IMR-90 (cell line): ENCODE data around the gene GATA5. TPM values are rescaled to one million over a fixed set of nuclear protein-coding genes. Genes with fewer than 3 reads are reported as not detected.

Experiments
- ATAC-seq: fragments of 200-7000 bp; cut with Tn5 transposase; 2 replicates; pipeline ENCODE4 v1.9.1; 2020; ENCODE audit warnings: low read depth, mild to moderate bottlenecking, moderate library complexity
- BruUV-seq: library from RNA; stranded (reverse); fragments of 400-500 nt; replicated peaks from 2 replicates; lab custom pipeline; 2021; lab: Mats Ljungman, UMichigan
- CTCF ChIA-PET: fragments of 300-600 bp; formaldehyde crosslinking; extraction: SDS; loops from one replicate; lab custom pipeline; 2021; ENCODE audit warnings: antibody characterized with exemption; lab: Yijun Ruan, JAX
- POLR2A ChIA-PET: fragments of 300-600 bp; sonication (Branson Sonifier 250); formaldehyde crosslinking; loops from one replicate; lab custom pipeline; 2022; ENCODE audit warnings: antibody characterized with exemption; ENCODE audit not compliant: unreplicated experiment; lab: Charles Lee
- DNase-seq: peaks from one replicate; pipeline ENCODE4 v3.0.0; 2013
- H2AFZ ChIP-seq: replicated peaks from 2 replicates; pipeline ENCODE3; 2013; ENCODE audit warnings: low read length, mild to moderate bottlenecking; ENCODE audit not compliant: poor library complexity
- H2AK5ac ChIP-seq: 2 replicates; pipeline ENCODE4 v1.6.1; 2013; ENCODE audit warnings: low read depth, low read length, inconsistent platforms
- H2AK9ac ChIP-seq: replicated peaks from 2 replicates; pipeline ENCODE3; 2013; ENCODE audit warnings: mild to moderate bottlenecking, low read depth, low read length, moderate library complexity; ENCODE audit not compliant: poor library complexity
- H2BK120ac ChIP-seq: 2 replicates; pipeline ENCODE4 v1.6.1; 2013; ENCODE audit warnings: low read depth, low read length, inconsistent platforms
- H2BK15ac ChIP-seq: 3 replicates; pipeline ENCODE4 v1.6.1; 2013; ENCODE audit warnings: low read depth, low read length, inconsistent platforms
- H2BK20ac ChIP-seq: 2 replicates; pipeline ENCODE4 v1.6.1; 2013; ENCODE audit warnings: low read depth, mild to moderate bottlenecking, inconsistent platforms, low read length, moderate library complexity
- H2BK5ac ChIP-seq: 2 replicates; pipeline ENCODE4 v1.6.1; 2013; ENCODE audit warnings: mild to moderate bottlenecking, low read depth, low read length, inconsistent platforms; ENCODE audit not compliant: poor library complexity, severe bottlenecking
- H3K14ac ChIP-seq: replicated peaks from 2 replicates; pipeline ENCODE4 v1.6.1; 2013; ENCODE audit warnings: low read depth, low read length, inconsistent platforms
- H3K18ac ChIP-seq: 2 replicates; pipeline ENCODE4 v1.6.1; 2013; ENCODE audit warnings: low read depth, low read length, control low read depth
- H3K23ac ChIP-seq: 2 replicates; pipeline ENCODE4 v1.6.1; 2013; ENCODE audit warnings: low read depth, low read length, inconsistent platforms
- H3K27ac ChIP-seq: 2 replicates; pipeline ENCODE4 v1.5.1; 2013; ENCODE audit warnings: mild to moderate bottlenecking, control low read depth, low read length; ENCODE audit not compliant: insufficient read depth
- H3K27me3 ChIP-seq: 2 replicates; pipeline ENCODE4 v1.6.1; 2013; ENCODE audit warnings: low read length; ENCODE audit not compliant: control insufficient read depth, insufficient read depth
- H3K36me3 ChIP-seq: 2 replicates; pipeline ENCODE4 v1.6.1; 2013; ENCODE audit warnings: low read length, mixed read lengths; ENCODE audit not compliant: control insufficient read depth, insufficient read depth
- H3K4ac ChIP-seq: 2 replicates; pipeline ENCODE4 v1.6.1; 2013; ENCODE audit warnings: low read depth, low read length, inconsistent platforms
- H3K4me1 ChIP-seq: 2 replicates; pipeline ENCODE4 v1.6.1; 2013; ENCODE audit warnings: low read length, mixed read lengths; ENCODE audit not compliant: control insufficient read depth, insufficient read depth
- H3K4me2 ChIP-seq: 2 replicates; pipeline ENCODE4 v1.6.1; 2013; ENCODE audit warnings: low read depth, mild to moderate bottlenecking, control low read depth, low read length, moderate library complexity
- H3K4me3 ChIP-seq: 2 replicates; pipeline ENCODE4 v1.5.1; 2013; ENCODE audit warnings: low read depth, mild to moderate bottlenecking, control low read depth, low read length, moderate library complexity; ENCODE audit not compliant: insufficient read depth
- H3K56ac ChIP-seq: 2 replicates; pipeline ENCODE4 v1.6.1; 2013; ENCODE audit warnings: low read length, inconsistent platforms; ENCODE audit not compliant: insufficient read depth; ENCODE audit errors: extremely low read depth
- H3K79me1 ChIP-seq, 2 experiments: 2 replicates each; pipeline ENCODE4 v1.6.1; 2013; ENCODE audit warnings: low read length in 2 of 2, inconsistent platforms in 1 of 2, low read depth in 1 of 2
- H3K9ac ChIP-seq: 2 replicates; pipeline ENCODE4 v1.6.1; 2013; ENCODE audit warnings: low read depth, low read length, control low read depth
- H3K9me1 ChIP-seq: 2 replicates; pipeline ENCODE4 v1.6.1; 2013; ENCODE audit warnings: low read length, inconsistent platforms; ENCODE audit not compliant: insufficient read depth
- H3K9me3 ChIP-seq: 2 replicates; pipeline ENCODE4 v1.6.1; 2013; ENCODE audit warnings: low read length; ENCODE audit not compliant: control insufficient read depth, insufficient read depth
- H4K20me1 ChIP-seq: 2 replicates; pipeline ENCODE4 v1.6.1; 2013; ENCODE audit warnings: low read length, inconsistent platforms; ENCODE audit not compliant: insufficient read depth
- H4K5ac ChIP-seq: 2 replicates; pipeline ENCODE4 v1.6.1; 2013; ENCODE audit warnings: mild to moderate bottlenecking, low read depth, low read length, control low read depth
- H4K8ac ChIP-seq, 2 experiments: 2 replicates each; pipeline ENCODE4 v1.6.1; 2013; ENCODE audit warnings: low read depth in 2 of 2, low read length in 2 of 2, control low read depth in 1 of 2, inconsistent platforms in 1 of 2
- H4K91ac ChIP-seq: 2 replicates; pipeline ENCODE4 v1.6.1; 2013; ENCODE audit warnings: low read depth, low read length, inconsistent platforms; ENCODE audit not compliant: insufficient read depth
- BHLHE40 ChIP-seq: fragments of 150-350 bp; IDR thresholded peaks from 2 replicates; pipeline ENCODE4 v1.6.1; 2016; ENCODE audit warnings: mild to moderate bottlenecking, low read depth, low read length
- CEBPB ChIP-seq: IDR thresholded peaks from 2 replicates; pipeline ENCODE4 v1.6.1; 2012; ENCODE audit warnings: low read depth, low read length, improper control_type of control experiment
- CHD1 ChIP-seq: IDR thresholded peaks from 2 replicates; pipeline ENCODE4 v1.6.1; 2012; ENCODE audit warnings: low read depth, low read length, improper control_type of control experiment
- MAZ ChIP-seq: IDR thresholded peaks from 2 replicates; pipeline ENCODE4 v1.6.1; 2012; ENCODE audit warnings: low read depth, mild to moderate bottlenecking, low read length, improper control_type of control experiment, moderate library complexity, borderline replicate concordance
- MXI1 ChIP-seq: IDR thresholded peaks from 2 replicates; pipeline ENCODE4 v1.6.1; 2012; ENCODE audit warnings: low read depth, mild to moderate bottlenecking, low read length, moderate library complexity, borderline replicate concordance
- NFE2L2 ChIP-seq: fragments of 150-350 bp; IDR thresholded peaks from 2 replicates; pipeline ENCODE4 v1.6.1; 2016; ENCODE audit warnings: low read depth, mild to moderate bottlenecking, low read length
- WGBS, 2 experiments: methylation state at CpG; one replicate each; pipeline versions ENCODE4 v1.1.5 to v1.1.7; 2013; ENCODE audit warnings: missing lambda C conversion rate in 2 of 2; ENCODE audit not compliant: insufficient read length in 1 of 2; ENCODE audit errors: extremely low coverage in 2 of 2; 5-methylcytosine and 5-hydroxymethylcytosine counted together
- dilution Hi-C: fragments of 300-500 bp; cut with HindIII; formaldehyde crosslinking; loops from one replicate; pipeline ENCODE4 v1.14.3; 2018; ENCODE audit warnings: low sequenced_read_pairs; ENCODE audit not compliant: unreplicated experiment
- in situ Hi-C: fragments of 300-500 bp; cut with MboI; formaldehyde crosslinking; loops from 3 replicates; pipeline ENCODE4 v1.14.3; 2019; ENCODE audit warnings: low sequenced_read_pairs, inconsistent platforms, mixed read lengths
- intact Hi-C: fragments of 100-400 bp; cut with micrococcal nuclease; formaldehyde crosslinking; loops from 2 replicates; pipeline ENCODE4 v1.10.0; 2022
- polyA plus RNA-seq, 3 experiments: library from polyadenylated mRNA; depleted of rRNA; stranded (reverse); fragments of >200 nt; gene quantifications; 2 replicates each; pipeline ENCODE4 v1.2.3, GENCODE V29; 2012; ENCODE audit warnings: low replicate concordance in 1 of 3
- total RNA-seq: library from RNA; depleted of rRNA; stranded (reverse); fragments of >200 nt; gene quantifications from 2 replicates; pipeline ENCODE4 v1.2.3, GENCODE V29; 2012

Gene GATA5
- total and polyA plus RNA-seq, 2 of the 4 experiments (the other 2 are of a cell fraction) = not detected

DNA sequence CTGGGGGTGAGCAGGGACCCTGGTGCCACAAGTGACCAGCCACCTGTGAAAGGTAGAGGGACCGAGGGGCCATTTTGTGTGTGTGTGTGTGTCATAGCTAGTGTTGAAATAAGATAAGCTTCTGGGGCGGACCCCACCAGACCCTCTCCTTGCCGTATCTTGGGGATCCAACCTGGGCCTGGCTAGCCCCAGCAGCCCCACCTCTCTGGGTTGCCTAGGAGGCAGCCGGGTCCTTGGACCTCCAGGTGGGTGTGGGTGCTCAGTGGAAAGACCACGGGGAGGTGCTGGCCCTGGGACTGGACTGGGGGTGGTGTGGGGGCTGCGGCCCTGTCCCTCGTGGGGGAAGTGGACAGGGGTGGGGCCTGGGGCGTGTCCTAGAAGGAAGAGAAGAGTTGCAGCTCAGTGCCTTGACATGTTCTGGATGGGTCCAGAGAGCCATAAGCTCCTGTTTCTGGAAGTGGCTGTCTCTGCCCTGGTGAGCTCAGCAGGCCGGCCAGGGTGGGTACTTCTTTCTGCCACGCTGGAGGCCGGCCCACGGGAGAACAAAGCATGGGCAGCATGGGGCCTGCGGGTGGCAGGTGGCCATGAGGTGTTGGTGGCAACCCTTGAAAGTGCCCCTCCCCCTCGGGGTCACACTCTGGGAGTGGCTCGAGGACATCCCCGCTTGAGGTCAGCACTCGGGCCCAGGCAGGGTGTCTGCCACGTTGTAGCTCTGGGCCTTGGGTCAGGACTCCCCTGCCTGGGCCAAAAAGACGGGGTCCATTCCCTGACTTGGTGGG lies 56.9 kb downstream of the GATA5 start:
- no peak overlapping the region for H3K56ac ChIP-seq
- ChIA-PET CTCF (no interaction called here), POLR2A (no interaction called here)
- no peaks in the 10 kb centered on the region for H3K9me3 ChIP-seq
- H3K14ac ChIP-seq = no peak overlapping the region
- H3K4ac ChIP-seq = no peak overlapping the region
- no peaks in the 10 kb centered on the region for H3K4me1 ChIP-seq
- H4K5ac ChIP-seq = no peak overlapping the region
- H2BK5ac ChIP-seq = no peak overlapping the region
- H3K36me3 ChIP-seq = no peaks in the 10 kb centered on the region
- in situ Hi-C loops = no loop called here
- H3K79me1 ChIP-seq = no peaks in the 10 kb centered on the region
- no peak overlapping the region for H2BK15ac ChIP-seq
- intact Hi-C loops = no loop called here
- H2AK9ac ChIP-seq = no peak overlapping the region
- H3K18ac ChIP-seq = no peak overlapping the region
- no peak overlapping the region for H4K91ac ChIP-seq
- H3K4me2 ChIP-seq = no peak overlapping the region
- no peaks in the 10 kb centered on the region; the same call in 1 of the 2 replicates for H4K20me1 ChIP-seq
- H2BK20ac ChIP-seq = no peak overlapping the region
- no TSS peak for BruUV-seq
- H3K27me3 ChIP-seq = peaks cover 12% of the 10 kb centered on the region; the same call in 1 of the 2 replicates
- H2AK5ac ChIP-seq = no peak overlapping the region
- DNase-seq (no peak), ATAC-seq (no peak)
- dilution Hi-C loops = no loop called here
- H2AFZ ChIP-seq = no peak overlapping the region
- H3K9ac ChIP-seq = no peak overlapping the region
- H2BK120ac ChIP-seq = no peak overlapping the region
- no peak overlapping the region for H3K23ac ChIP-seq
- no peak overlapping the region for H3K27ac ChIP-seq
- peaks cover 6% of the 10 kb centered on the region; the same call in 1 of the 2 replicates for H3K9me1 ChIP-seq
- TF ChIP-seq NFE2L2 (no peak), MAZ (no peak), CEBPB (no peak), BHLHE40 (no peak), MXI1 (no peak), CHD1 (no peak)
- no peak overlapping the region for H4K8ac ChIP-seq
- H3K4me3 ChIP-seq = no peak overlapping the region
- 20% methylated on average over 1 of the region's 19 CpGs; no CpG with 5 or more reads in 1 of the 2 experiments for WGBS, 2 experiments
